Activated CD4-positive, alpha-beta T cell treated with anti-CD3 and anti-CD28 coated beads, Interleukin-2, amount 50 U/mL, for 16 hours (primary cell): ENCODE measurements around the gene TBK1.
A peak's percentile ranks its signal among the peaks of the same experiment; 100 is the strongest.

Experiments
- DNase-seq: peaks from one replicate; pipeline ENCODE4 v3.0.0-alpha.2; 2020

Gene TBK1

GRCh38 chr12:64451687-64452558, at the start of gene TBK1:
Gene TBK1, plus strand, starts transcription at chr12:64452120. Its CDS starts 3,751 bp downstream, at chr12:64455871.
- peak; percentile 83 for DNase-seq

DNA sequence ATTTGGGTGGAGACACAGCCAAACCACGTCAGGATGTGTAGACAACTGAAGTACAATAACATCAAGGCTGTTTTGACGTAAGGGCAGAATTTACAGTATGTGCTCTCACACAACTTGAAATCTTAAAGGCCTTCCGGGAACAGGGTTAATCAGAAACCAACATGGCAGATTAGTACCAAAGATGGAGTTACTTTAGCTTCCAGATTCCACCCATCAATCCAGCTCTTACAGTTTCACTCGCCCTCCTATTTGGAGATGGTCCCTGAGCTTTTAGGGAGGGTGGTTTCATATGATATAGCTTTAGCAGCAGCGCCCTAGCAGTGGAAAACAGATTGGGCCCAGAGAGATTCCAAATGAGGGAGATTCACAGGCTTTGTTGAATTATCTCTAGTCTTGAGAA, 49.7 kb upstream of the TBK1 start:
- no peak for DNase-seq

- DNase-seq, result peak; percentile 97
These were observed 48.0 kb upstream of the TBK1 start, which contains the start of gene XPOT for GRCh38 chr12:64403707-64404469. Gene XPOT, plus strand, starts transcription at chr12:64404392. Its CDS starts 5,644 bp downstream, at chr12:64410036.

GRCh38 chr12:64404470-64405256, 47.3 kb upstream of the TBK1 start:
- peak; percentile 82 for DNase-seq

DNA sequence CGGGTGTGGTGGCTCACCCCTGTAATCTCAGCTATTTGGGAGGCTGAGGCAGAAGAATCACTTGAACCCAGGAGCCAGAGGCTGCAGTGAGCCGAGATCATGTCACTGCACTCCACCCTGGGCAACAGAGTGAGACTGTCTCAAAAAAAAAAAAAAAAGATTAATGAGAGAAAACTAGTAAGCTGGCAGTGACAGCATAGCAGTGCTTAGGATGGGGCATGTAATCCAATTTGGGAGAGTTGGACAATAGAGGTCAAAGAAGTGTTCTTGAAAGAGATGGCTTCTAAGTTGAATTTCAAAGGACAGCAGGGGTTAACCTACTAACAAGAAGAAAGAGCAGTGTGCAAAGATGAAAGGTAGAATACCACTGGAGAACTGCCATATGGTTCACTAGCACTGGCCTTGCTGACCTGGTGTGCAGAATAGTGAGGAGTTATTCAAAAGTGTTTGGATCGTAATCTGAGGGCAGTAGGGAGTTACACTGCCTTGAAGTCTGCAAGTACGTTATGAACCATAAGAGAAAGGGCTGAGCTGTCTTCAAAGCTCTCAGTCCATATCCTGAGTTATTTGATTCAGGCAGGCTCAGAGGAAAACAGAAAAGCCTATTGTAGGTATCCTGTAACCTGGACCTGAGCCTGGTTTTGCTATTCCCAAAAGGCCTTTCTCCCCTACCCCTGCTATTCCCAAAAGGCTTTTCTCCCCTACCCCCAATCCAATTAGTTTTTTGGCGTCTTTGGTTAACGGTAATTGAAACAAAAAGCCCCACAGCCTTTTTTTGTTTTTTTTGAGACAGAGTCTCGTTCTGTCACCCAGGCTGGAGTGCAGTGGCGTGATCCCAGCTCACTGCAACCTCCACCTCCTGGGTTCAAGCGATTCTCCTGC, 44.3 kb upstream of the TBK1 start:
- DNase-seq, result no peak

DNA sequence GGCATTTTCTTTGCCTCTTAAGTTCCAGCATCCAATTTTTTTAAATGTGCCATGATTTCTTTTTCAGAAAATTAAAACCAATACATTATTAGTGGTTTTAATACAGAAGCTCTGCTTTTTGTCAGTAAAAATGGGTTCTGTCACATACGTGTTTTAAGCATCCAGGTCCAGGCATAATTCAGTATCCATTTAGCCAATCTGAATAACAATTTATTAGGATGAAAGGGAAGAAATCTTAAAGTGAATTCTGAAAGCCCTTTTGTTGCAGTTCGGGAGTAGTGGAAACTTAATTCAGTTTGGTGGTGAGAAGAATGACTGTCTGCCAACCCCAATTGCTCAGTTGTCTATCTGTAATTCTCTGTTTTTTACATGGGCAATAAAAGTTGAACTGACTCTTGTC, 40.5 kb upstream of the TBK1 start:
- DNase-seq, result no peak

GRCh38 chr12:64412459-64412858, 39.5 kb upstream of the TBK1 start:
- DNase-seq, result no peak

- DNase-seq, result no peak
These were observed 38.0 kb upstream of the TBK1 start for GRCh38 chr12:64413884-64414283.

GRCh38 chr12:64418209-64418608, 33.7 kb upstream of the TBK1 start:
- no peak for DNase-seq

DNA sequence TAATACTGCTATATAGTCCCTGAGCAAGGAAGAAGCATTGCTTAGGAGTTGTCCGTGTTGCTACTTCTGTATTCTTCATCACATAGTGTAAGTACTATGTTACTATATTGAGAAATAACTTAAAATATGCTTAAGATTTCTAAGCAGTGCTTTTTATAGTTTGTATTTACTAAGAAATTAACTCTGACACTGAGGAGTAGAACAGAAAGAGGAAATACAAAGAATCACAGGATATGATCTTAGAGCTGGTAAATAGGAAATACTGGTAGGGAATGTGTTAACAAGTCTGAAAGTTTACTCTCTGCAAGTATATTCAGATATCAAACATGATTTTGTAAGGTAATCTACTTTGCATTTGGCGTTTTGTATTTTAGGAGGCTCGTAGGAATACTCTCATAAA, 32.2 kb upstream of the TBK1 start:
- no peak for DNase-seq

- DNase-seq, result no peak
These were observed 23.9 kb upstream of the TBK1 start for GRCh38 chr12:64427988-64428387.

DNA sequence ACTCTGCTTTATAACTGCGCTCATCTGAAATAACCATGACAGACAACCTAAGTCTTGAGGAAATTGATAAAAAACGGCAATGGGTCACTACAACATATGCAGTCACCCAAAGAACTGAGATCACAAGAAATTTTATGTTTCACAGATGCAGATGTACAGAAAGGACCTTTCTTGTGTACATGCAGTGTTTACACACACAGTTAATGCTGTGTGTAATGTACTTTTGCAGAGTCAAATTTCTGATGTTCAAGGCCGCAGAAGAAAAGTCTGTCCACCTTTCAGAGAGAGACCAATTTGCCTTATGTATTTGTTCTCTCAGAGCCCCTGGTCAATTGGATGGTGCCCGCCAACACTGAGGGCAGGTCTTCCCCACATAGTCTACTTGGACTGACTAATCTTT, 23.0 kb upstream of the TBK1 start:
- no peak for DNase-seq

- DNase-seq, result no peak
These were observed 21.0 kb upstream of the TBK1 start for GRCh38 chr12:64430886-64431285.

- no peak for DNase-seq
These were observed 20.1 kb upstream of the TBK1 start for GRCh38 chr12:64431791-64432190.

DNA sequence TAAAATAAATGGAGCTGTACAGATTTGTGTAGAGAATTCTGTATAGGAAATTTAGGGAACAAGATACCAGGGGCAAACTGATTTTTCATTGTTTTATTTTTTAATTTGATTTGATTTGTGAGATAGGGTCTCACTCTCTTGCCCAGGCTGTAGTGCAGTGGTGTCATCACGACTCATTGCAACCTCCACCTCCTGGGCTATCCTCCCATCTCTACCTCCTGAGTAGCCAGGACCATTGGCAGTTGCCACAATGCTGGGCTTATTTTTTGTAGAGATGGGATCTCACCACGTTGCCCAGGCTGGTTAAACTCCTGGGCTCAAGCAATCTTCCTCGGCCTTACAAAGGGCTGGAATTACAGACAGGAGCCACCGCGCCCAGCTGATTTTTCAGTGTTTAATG, 18.0 kb upstream of the TBK1 start:
- DNase-seq, result no peak

DNA sequence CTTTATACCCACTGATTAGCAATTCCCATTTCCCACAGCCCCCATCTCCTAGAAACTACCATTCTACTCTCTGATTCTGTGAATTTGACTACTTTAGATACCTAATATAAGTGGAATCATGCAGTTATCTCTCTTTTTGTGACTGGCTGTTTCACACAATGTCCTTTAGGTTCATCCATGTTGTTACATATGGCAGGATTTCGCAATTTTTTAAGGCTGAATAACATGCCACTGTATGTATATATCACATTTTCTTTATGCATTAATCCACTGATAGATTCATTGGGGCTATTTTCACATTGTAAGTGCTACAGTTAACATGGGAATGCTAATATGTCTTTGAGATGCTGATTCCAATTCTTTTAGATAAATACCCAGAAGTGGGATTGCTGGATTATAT, 11.8 kb upstream of the TBK1 start:
- DNase-seq, result no peak

- DNase-seq, result no peak
These were observed 6.4 kb upstream of the TBK1 start for GRCh38 chr12:64445490-64445889.

GRCh38 chr12:64446295-64446694, 5.6 kb upstream of the TBK1 start:
- DNase-seq, result no peak

GRCh38 chr12:64450057-64450640, 1.8 kb upstream of the TBK1 start:
- no peak for DNase-seq

GRCh38 chr12:64450711-64451486, 1.0 kb upstream of the TBK1 start:
- DNase-seq, result no peak
